ENCODE data around the gene SH2D1B.

DNA sequence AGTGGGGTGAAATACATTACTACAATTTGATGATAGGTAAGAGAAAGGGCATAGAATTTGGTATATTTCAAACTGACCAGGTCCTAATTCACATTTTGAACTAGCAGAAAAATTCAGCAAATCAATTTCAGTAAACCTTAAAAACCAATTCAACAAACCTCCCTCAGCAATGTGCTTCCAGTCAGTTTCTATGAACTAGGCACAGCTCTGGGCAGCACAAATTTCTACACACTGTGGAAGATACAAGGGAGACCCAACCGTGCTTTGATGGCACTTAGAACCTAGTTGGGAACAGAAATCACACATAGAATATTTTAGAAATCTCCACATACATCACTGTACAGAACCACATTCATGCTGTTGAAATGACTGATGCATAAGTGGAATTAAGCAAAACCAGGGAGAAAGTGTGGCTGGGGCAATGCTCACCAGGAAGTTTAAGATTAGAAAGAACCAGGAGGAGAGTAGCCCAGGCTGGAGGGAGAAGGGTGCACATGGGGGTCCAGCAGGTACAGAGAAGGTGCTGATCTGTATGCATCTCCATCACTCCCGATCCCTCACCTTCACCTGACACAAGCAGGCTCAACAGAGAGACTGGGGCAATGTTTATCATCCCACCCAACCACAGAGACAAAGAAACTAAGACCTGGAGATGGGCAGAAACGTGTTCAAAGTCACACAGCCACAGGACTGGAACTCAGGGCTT, 15.6 kb downstream of the SH2D1B start:
- TF ChIP-seq POLR2A (IDR thresholded peaks at IDR 0.05) (no peak), POLR2AphosphoS5 (IDR thresholded peaks at IDR 0.05) (no peak)
- TF ChIP-seq, protein P1, sequence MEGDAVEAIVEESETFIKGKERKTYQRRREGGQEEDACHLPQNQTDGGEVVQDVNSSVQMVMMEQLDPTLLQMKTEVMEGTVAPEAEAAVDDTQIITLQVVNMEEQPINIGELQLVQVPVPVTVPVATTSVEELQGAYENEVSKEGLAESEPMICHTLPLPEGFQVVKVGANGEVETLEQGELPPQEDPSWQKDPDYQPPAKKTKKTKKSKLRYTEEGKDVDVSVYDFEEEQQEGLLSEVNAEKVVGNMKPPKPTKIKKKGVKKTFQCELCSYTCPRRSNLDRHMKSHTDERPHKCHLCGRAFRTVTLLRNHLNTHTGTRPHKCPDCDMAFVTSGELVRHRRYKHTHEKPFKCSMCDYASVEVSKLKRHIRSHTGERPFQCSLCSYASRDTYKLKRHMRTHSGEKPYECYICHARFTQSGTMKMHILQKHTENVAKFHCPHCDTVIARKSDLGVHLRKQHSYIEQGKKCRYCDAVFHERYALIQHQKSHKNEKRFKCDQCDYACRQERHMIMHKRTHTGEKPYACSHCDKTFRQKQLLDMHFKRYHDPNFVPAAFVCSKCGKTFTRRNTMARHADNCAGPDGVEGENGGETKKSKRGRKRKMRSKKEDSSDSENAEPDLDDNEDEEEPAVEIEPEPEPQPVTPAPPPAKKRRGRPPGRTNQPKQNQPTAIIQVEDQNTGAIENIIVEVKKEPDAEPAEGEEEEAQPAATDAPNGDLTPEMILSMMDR (IDR thresholded peaks at IDR 0.05): no peak
